ENCODE measurements around the gene SELENOP. TPM values are rescaled to one million over a fixed set of nuclear protein-coding genes. Genes with fewer than 3 reads are reported as not detected.

Gene SELENOP
- total RNA-seq, 1 donor from 2014 or later, result 85.3 TPM

DNA sequence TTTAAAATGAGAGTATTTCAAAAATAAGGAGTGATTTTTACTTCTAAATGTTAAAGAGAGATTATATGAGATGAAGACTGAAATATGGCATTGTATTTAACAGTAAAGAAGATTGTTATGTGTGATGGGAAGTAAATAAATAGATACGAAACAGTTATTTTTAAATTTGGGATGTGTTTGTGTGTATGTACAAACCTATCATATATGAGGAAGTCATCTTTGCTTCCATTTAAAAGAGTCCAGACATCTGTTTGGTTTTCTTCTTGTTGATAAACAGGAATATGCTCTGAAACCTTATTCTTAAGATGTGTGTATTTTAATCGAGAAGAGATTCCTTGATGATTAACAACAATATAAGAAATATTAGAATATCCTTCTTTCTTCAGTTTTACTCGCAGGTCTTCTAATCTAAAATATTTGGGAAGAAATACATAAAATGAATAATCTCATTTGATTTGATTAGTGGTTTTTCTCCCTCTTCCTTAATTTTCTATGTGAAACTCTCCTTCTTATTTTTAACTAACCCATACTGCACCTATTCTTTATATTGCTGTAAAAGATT is 4.9 kb downstream of the SELENOP start:
- no peak for DNase-seq (ENCODE audit: low spot score, unreplicated experiment)
- H3K4me1 Mint-ChIP-seq (ENCODE audit: low read depth), result peaks cover 22% of the 10 kb centered on the region
- H3K36me3 Mint-ChIP-seq (ENCODE audit: insufficient read depth), result peaks cover 21% of the 10 kb centered on the region
- no peaks in the 10 kb centered on the region for H3K27me3 Mint-ChIP-seq
- no peak overlapping the region for H3K27ac Mint-ChIP-seq
- TF ChIP-seq, protein P1, sequence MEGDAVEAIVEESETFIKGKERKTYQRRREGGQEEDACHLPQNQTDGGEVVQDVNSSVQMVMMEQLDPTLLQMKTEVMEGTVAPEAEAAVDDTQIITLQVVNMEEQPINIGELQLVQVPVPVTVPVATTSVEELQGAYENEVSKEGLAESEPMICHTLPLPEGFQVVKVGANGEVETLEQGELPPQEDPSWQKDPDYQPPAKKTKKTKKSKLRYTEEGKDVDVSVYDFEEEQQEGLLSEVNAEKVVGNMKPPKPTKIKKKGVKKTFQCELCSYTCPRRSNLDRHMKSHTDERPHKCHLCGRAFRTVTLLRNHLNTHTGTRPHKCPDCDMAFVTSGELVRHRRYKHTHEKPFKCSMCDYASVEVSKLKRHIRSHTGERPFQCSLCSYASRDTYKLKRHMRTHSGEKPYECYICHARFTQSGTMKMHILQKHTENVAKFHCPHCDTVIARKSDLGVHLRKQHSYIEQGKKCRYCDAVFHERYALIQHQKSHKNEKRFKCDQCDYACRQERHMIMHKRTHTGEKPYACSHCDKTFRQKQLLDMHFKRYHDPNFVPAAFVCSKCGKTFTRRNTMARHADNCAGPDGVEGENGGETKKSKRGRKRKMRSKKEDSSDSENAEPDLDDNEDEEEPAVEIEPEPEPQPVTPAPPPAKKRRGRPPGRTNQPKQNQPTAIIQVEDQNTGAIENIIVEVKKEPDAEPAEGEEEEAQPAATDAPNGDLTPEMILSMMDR (IDR thresholded peaks at IDR 0.05; ENCODE audit: unreplicated experiment), result no peak
- H3K4me3 Mint-ChIP-seq (ENCODE audit: low read depth), result no peak overlapping the region
- H3K9me3 Mint-ChIP-seq (ENCODE audit: low read depth), result no peaks in the 10 kb centered on the region

DNA sequence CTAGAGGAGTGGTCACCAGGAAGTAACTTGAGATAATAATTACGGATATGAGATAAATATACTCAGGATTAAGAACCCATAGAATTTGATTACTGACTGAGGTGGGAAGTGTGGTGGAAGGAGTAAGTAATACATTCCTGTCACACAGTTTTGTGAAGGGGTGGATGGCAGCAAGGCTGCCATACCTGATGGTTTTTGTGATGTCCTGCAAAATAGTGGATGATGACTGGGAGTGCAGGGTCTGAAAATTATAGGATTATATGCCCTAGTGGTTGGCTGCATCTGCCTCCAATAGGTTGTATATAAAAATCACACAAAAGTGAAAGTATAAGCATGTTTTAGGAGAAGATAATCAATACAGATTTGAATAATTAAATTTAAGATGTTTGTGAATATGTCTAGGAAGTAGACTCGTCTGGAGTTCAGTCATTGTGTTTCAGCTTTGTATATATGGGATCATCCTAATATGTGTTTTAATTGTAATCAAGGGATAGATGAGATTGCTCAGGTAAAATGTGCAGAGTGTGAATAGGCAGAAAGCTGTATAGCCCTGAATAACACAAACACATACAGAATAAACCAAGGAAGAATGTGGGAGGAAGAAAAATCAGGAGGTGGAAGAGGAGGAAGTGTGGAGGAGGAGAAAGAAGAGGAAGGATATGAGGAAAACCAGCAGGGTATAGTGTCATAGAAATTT is 5.5 kb downstream of the SELENOP start:
- H3K27ac Mint-ChIP-seq, result no peak overlapping the region
- H3K4me3 Mint-ChIP-seq (ENCODE audit: low read depth), result no peak overlapping the region
- no peaks in the 10 kb centered on the region for H3K9me3 Mint-ChIP-seq (ENCODE audit: low read depth)
- DNase-seq (ENCODE audit: low spot score, unreplicated experiment), result no peak
- peaks cover 22% of the 10 kb centered on the region for H3K36me3 Mint-ChIP-seq (ENCODE audit: insufficient read depth)
- H3K4me1 Mint-ChIP-seq (ENCODE audit: low read depth), result peaks cover 16% of the 10 kb centered on the region
- H3K27me3 Mint-ChIP-seq, result no peaks in the 10 kb centered on the region
- TF ChIP-seq, protein P1 (IDR thresholded peaks at IDR 0.05; ENCODE audit: unreplicated experiment), result no peak

DNA sequence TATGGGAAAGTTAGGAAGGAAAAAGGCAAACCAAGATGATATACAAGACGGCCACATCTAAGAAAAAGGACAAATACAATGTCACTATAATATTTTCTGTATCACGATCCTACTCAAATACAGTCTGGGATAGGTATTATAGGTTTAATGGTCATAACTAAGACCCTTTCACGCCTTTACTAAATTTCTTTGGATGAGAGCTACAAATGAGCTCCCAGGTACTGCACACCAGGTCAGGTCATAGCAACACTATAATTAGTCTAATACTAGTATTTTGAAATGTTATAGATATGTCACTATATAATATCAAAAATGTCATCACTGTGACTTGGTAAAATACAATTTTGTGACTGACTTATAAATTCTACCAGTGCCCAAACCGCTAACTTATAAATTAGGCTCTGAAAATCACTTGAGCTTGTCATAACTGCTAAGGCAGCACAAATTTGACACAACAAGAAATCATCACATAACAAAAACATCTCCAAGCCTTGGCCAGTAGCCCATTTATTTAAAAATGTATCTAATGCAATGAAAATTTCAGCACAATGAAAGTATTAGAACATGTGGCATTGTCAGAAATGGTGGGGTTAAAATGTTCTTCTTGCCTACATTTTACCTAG is 6.9 kb downstream of the SELENOP start:
- TF ChIP-seq, protein P1 (IDR thresholded peaks at IDR 0.05; ENCODE audit: unreplicated experiment), result no peak
- Mint-ChIP-seq H3K9me3 (ENCODE audit: low read depth) (no peaks in the 10 kb centered on the region), H3K27me3 (no peaks in the 10 kb centered on the region), H3K27ac (no peak overlapping the region), H3K4me3 (ENCODE audit: low read depth) (no peak overlapping the region), H3K36me3 (ENCODE audit: insufficient read depth) (peaks cover 26% of the 10 kb centered on the region), H3K4me1 (ENCODE audit: low read depth) (peaks cover 8% of the 10 kb centered on the region)
- DNase-seq (ENCODE audit: low spot score, unreplicated experiment), result no peak

DNA sequence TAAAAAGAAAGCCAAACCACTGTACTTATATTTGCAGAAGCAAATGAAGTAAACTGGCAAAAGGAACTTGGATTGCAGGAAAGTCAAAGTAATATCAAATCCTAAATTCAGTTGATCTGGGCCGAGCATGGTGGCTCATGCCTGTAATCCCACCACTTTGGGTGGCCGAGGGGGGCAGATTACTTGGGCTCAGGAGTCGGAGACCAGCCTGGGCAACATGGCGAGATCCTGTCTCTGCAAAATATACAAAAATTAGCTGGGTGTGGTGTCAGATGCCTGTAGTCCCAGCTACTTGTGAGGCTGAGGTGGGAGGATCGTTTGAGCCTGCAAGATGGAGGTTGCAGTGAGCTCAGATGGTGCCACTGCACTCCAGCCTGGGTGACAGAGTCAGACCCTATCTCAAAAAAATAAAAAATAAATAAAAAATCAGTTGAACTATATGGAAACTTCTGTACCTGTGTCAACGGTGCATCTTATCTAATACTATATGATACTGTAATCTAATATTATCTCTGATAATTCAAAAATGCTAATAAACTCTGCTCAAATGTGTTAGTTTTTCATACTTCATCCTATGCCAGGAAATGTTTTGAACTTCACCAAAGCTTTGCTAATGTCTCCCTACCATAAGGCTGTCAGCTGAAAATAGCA is 10.1 kb downstream of the SELENOP start:
- Mint-ChIP-seq H3K27me3 (no peaks in the 10 kb centered on the region), H3K4me1 (ENCODE audit: low read depth) (peaks cover 2% of the 10 kb centered on the region), H3K4me3 (ENCODE audit: low read depth) (no peak overlapping the region), H3K27ac (no peak overlapping the region), H3K36me3 (ENCODE audit: insufficient read depth) (peaks cover 26% of the 10 kb centered on the region), H3K9me3 (ENCODE audit: low read depth) (peaks cover 5% of the 10 kb centered on the region)
- DNase-seq (ENCODE audit: low spot score, unreplicated experiment), result no peak
- TF ChIP-seq, protein P1 (IDR thresholded peaks at IDR 0.05; ENCODE audit: unreplicated experiment), result no peak

DNA sequence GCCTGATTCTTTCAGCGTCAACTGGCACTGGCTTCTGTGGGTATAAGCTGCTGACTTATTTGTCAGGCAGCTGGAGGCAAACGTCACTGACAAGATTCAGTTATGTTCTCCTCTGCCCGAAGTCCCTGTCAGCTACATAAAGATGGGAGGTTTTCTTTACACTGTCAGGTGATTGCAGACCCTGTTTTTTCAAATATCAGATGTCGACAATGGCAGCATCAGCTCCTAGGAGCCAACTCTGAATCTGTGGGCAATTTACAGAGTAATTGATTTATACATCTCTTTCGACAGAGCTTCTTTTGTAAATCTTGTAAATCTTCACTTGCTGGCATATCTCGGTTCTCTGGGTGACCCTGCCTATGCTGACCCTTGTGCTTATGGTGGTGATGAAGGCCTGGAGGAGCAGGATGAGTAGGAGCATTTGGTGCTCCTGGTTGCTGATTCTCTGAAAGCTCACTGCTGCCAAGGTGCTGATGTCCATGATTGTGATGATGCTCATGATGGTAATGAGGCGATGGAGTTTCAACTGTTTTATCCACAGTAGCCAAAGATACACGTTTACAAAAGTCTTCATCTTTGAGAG is 10.9 kb downstream of the SELENOP start:
- no peak overlapping the region for H3K27ac Mint-ChIP-seq
- no peaks in the 10 kb centered on the region for H3K27me3 Mint-ChIP-seq
- H3K36me3 Mint-ChIP-seq (ENCODE audit: insufficient read depth), result peaks cover 18% of the 10 kb centered on the region
- H3K4me1 Mint-ChIP-seq (ENCODE audit: low read depth), result peaks cover 2% of the 10 kb centered on the region
- no peak overlapping the region for H3K4me3 Mint-ChIP-seq (ENCODE audit: low read depth)
- no peak for DNase-seq (ENCODE audit: low spot score, unreplicated experiment)
- H3K9me3 Mint-ChIP-seq (ENCODE audit: low read depth), result peaks cover 5% of the 10 kb centered on the region
- TF ChIP-seq, protein P1 (IDR thresholded peaks at IDR 0.05; ENCODE audit: unreplicated experiment), result no peak
